Smooth muscle cell (in vitro differentiated cells): ENCODE measurements around the gene CYP2R1. TPM values are rescaled to one million over a fixed set of nuclear protein-coding genes. Genes with fewer than 3 reads are reported as not detected.
"Not testable (repeated sequence)": the region's sequence is repeated elsewhere in the genome, so short reads cannot be mapped to it uniquely, and the experiment has no call there.

Source experiments
- DNase-seq: peaks from one replicate; lab custom pipeline; 2025; ENCODE audit not compliant: unreplicated experiment; lab: John Stamatoyannopoulos, UW
- H2AFZ ChIP-seq: fragments of 200-600 bp; sonication (generic); 2 replicates; pipeline ENCODE4 v1.6.0; 2016; ENCODE audit warnings: antibody characterized with exemption, low read depth, mild to moderate bottlenecking
- H3F3A ChIP-seq: fragments of 200-600 bp; sonication (generic); 2 replicates; pipeline ENCODE4 v1.6.0; 2017; ENCODE audit warnings: antibody characterized with exemption, low read depth
- H3K27ac ChIP-seq: fragments of 200-600 bp; sonication (generic); 2 replicates; pipeline ENCODE4 v1.5.1; 2016; ENCODE audit warnings: low read depth, mild to moderate bottlenecking
- H3K27me3 ChIP-seq: fragments of 200-600 bp; sonication (generic); 2 replicates; pipeline ENCODE4 v1.6.1; 2016; ENCODE audit warnings: low read depth, mild to moderate bottlenecking
- H3K36me3 ChIP-seq: fragments of 200-600 bp; sonication (generic); 2 replicates; pipeline ENCODE4 v1.5.1; 2016; ENCODE audit warnings: low read depth
- H3K4me1 ChIP-seq: fragments of 200-600 bp; sonication (generic); 2 replicates; pipeline ENCODE4 v1.5.1; 2016; ENCODE audit warnings: low read depth
- H3K4me2 ChIP-seq: fragments of 200-600 bp; sonication (generic); 2 replicates; pipeline ENCODE4 v1.6.0; 2016; ENCODE audit warnings: mild to moderate bottlenecking
- H3K4me3 ChIP-seq: fragments of 200-600 bp; sonication (generic); 2 replicates; pipeline ENCODE4 v1.5.1; 2016; ENCODE audit warnings: mild to moderate bottlenecking
- H3K79me2 ChIP-seq: fragments of 200-600 bp; sonication (generic); 2 replicates; pipeline ENCODE4 v1.6.0; 2016; ENCODE audit warnings: low read depth, mild to moderate bottlenecking
- H3K9ac ChIP-seq: fragments of 200-600 bp; sonication (generic); 2 replicates; pipeline ENCODE4 v1.6.0; 2016; ENCODE audit warnings: low read depth
- H3K9me3 ChIP-seq: fragments of 200-600 bp; sonication (generic); replicated peaks from 2 replicates; pipeline ENCODE4 v1.5.1; 2016; ENCODE audit warnings: low read depth
- H4K20me1 ChIP-seq: fragments of 200-600 bp; sonication (generic); 2 replicates; pipeline ENCODE4 v1.6.0; 2016; ENCODE audit warnings: low read depth
- WGBS: methylation state at CpG from one replicate; pipeline ENCODE4 v1.1.7; 2016; ENCODE audit warnings: low lambda C conversion rate; 5-methylcytosine and 5-hydroxymethylcytosine counted together
- polyA plus RNA-seq: library from polyadenylated mRNA; unstranded; fragments of >200 nt; fragmentation: Nextera tagmentation; extraction: Ambion mirVana; gene quantifications from 2 replicates; pipeline ENCODE4 v1.2.1, GENCODE V29; 2016
- total RNA-seq: library from RNA; depleted of rRNA; stranded (reverse); fragments of >200 nt; gene quantifications from 2 replicates; pipeline ENCODE4 v1.2.3, GENCODE V29; 2014
- TF ChIP-seq, protein P1 (sequence below): fragments of 200-600 bp; sonication (generic); IDR thresholded peaks from 2 replicates; pipeline ENCODE4 v1.5.1; 2017; ENCODE audit warnings: borderline replicate concordance, mild to moderate bottlenecking, antibody characterized with exemption; ENCODE audit not compliant: insufficient read depth, poor library complexity, severe bottlenecking

The CYP2R1 gene
- total and polyA plus RNA-seq, 2 experiments from 2014 or later = 13.5 to 22.1 TPM

DNA sequence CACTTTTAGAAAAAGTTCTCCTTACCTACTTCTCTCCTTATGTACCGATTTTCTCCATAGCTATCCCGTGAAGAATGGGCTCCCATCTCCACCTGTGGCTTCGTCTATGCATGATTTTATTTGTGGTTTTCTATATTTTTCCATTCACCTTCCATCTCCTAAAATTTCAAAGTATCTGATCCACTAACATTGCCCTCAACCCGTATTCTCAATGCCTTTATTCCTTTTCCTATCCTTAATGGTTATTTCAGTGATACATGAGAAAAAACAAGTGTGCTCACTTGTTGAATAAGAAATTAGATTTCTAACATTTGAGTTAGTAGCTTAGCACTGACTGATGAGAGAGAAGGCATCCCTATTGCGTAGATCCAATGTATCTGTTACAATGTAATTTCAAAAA lies 16.9 kb downstream of the CYP2R1 start:
- no peak overlapping the region for H2AFZ ChIP-seq
- H4K20me1 ChIP-seq = no peaks in the 10 kb centered on the region
- no peaks in the 10 kb centered on the region for H3K36me3 ChIP-seq
- H3F3A ChIP-seq = no peaks in the 10 kb centered on the region
- H3K4me1 ChIP-seq = no peaks in the 10 kb centered on the region
- no peaks in the 10 kb centered on the region for H3K9me3 ChIP-seq
- no peak overlapping the region for H3K9ac ChIP-seq
- H3K79me2 ChIP-seq = no peaks in the 10 kb centered on the region
- DNase-seq = no peak
- no peak overlapping the region for H3K27ac ChIP-seq
- no peak overlapping the region for H3K4me3 ChIP-seq
- TF ChIP-seq, protein P1, sequence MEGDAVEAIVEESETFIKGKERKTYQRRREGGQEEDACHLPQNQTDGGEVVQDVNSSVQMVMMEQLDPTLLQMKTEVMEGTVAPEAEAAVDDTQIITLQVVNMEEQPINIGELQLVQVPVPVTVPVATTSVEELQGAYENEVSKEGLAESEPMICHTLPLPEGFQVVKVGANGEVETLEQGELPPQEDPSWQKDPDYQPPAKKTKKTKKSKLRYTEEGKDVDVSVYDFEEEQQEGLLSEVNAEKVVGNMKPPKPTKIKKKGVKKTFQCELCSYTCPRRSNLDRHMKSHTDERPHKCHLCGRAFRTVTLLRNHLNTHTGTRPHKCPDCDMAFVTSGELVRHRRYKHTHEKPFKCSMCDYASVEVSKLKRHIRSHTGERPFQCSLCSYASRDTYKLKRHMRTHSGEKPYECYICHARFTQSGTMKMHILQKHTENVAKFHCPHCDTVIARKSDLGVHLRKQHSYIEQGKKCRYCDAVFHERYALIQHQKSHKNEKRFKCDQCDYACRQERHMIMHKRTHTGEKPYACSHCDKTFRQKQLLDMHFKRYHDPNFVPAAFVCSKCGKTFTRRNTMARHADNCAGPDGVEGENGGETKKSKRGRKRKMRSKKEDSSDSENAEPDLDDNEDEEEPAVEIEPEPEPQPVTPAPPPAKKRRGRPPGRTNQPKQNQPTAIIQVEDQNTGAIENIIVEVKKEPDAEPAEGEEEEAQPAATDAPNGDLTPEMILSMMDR = no peak
- H3K27me3 ChIP-seq = no peaks in the 10 kb centered on the region
- no peak overlapping the region for H3K4me2 ChIP-seq
- WGBS = 95% methylated on average over 5 of the region's 5 CpGs

GRCh38 chr11:14873632-14874031 lies 18.4 kb downstream of the CYP2R1 start:
- TF ChIP-seq, protein P1 = no peak
- Histone ChIP-seq H3K27ac (no peak overlapping the region), H4K20me1 (no peaks in the 10 kb centered on the region)

GRCh38 chr11:14872032-14872431 lies 20.0 kb downstream of the CYP2R1 start:
- no peak overlapping the region for H3K4me3 ChIP-seq
- no peaks in the 10 kb centered on the region for H3K9me3 ChIP-seq
- H2AFZ ChIP-seq = no peak overlapping the region
- no peak overlapping the region for H3K9ac ChIP-seq
- no peaks in the 10 kb centered on the region for H3K36me3 ChIP-seq
- H3K79me2 ChIP-seq = no peaks in the 10 kb centered on the region
- no peaks in the 10 kb centered on the region for H4K20me1 ChIP-seq
- no peak for DNase-seq
- H3K27ac ChIP-seq = no peak overlapping the region
- H3F3A ChIP-seq = no peaks in the 10 kb centered on the region
- TF ChIP-seq, protein P1 = no peak
- no peak overlapping the region for H3K4me2 ChIP-seq
- H3K27me3 ChIP-seq = no peaks in the 10 kb centered on the region
- no peaks in the 10 kb centered on the region for H3K4me1 ChIP-seq

More at GRCh38 chr11:14873632-14874031, 18.4 kb downstream of the CYP2R1 start:
- Histone ChIP-seq H3K9me3 (no peaks in the 10 kb centered on the region), H2AFZ (no peak overlapping the region), H3K4me2 (no peak overlapping the region), H3F3A (no peaks in the 10 kb centered on the region), H3K27me3 (no peaks in the 10 kb centered on the region), H3K4me3 (no peak overlapping the region), H3K4me1 (no peaks in the 10 kb centered on the region), H3K79me2 (no peaks in the 10 kb centered on the region), H3K36me3 (no peaks in the 10 kb centered on the region), H3K9ac (no peak overlapping the region)
- no peak for DNase-seq
- WGBS = 97% methylated on average over 4 of the region's 4 CpGs

GRCh38 chr11:14863775-14864174 lies 28.3 kb downstream of the CYP2R1 start:
- H3K27me3 ChIP-seq, H3K9me3 ChIP-seq, H3K79me2 ChIP-seq, DNase-seq, H3K4me1 ChIP-seq, H3K9ac ChIP-seq, H3F3A ChIP-seq, H2AFZ ChIP-seq, H3K27ac ChIP-seq, H3K36me3 ChIP-seq, H3K4me3 ChIP-seq, H3K4me2 ChIP-seq, H4K20me1 ChIP-seq: not testable (repeated sequence)
- WGBS = 88% methylated on average over 4 of the region's 4 CpGs
